K562 (cell line): ENCODE data around the gene MTA2. TPM values are rescaled to one million over a fixed set of nuclear protein-coding genes. Genes with fewer than 3 reads are reported as not detected.

Experiments used
- ADNP ChIP-seq: fragments of 200-800 bp; sonication (Bioruptor generic); IDR thresholded peaks from 2 replicates; pipeline ENCODE4 v1.6.1; 2016; ENCODE audit warnings: missing genetic modification characterization, missing compliant biosample characterization
- ATF7 ChIP-seq: fragments of 450-650 bp; IDR thresholded peaks from 2 replicates; pipeline ENCODE4 v1.7.1; 2014; ENCODE audit warnings: mild to moderate bottlenecking, moderate library complexity
- BRF1 ChIP-seq: IDR thresholded peaks from 3 replicates; pipeline ENCODE4 v1.6.1; 2011; ENCODE audit warnings: borderline replicate concordance, mild to moderate bottlenecking; ENCODE audit not compliant: insufficient read length; ENCODE audit errors: extremely low read depth
- CEBPB ChIP-seq: fragments of 450-650 bp; IDR thresholded peaks from 2 replicates; pipeline ENCODE4 v1.6.1; 2016; ENCODE audit warnings: missing genetic modification characterization, missing compliant biosample characterization
- CXXC5 ChIP-seq: fragments of 250-450 bp; sonication (Bioruptor Pico); IDR thresholded peaks from 2 replicates; pipeline ENCODE4 v1.8.0; 2022; ENCODE audit warnings: inconsistent platforms, mild to moderate bottlenecking, moderate library complexity
- GABPB1 ChIP-seq: sonication (generic); formaldehyde crosslinking; IDR thresholded peaks from 2 replicates; pipeline ENCODE4 v1.8.0; 2022; ENCODE audit warnings: mild to moderate bottlenecking, missing genetic modification reagents
- HMGN3 ChIP-seq: IDR thresholded peaks from 2 replicates; pipeline ENCODE4 v1.6.1; 2011; ENCODE audit warnings: borderline replicate concordance, low read depth, mild to moderate bottlenecking, mixed read lengths, low read length; ENCODE audit not compliant: insufficient read length; ENCODE audit errors: extremely low read depth
- HMGXB4 ChIP-seq: sonication (generic); formaldehyde crosslinking; IDR thresholded peaks from 2 replicates; pipeline ENCODE4 v1.8.1; 2023; ENCODE audit warnings: mild to moderate bottlenecking, missing genetic modification reagents
- MCM2 ChIP-seq: fragments of 450-650 bp; IDR thresholded peaks from 2 replicates; pipeline ENCODE4 v1.6.1; 2017; ENCODE audit warnings: low read depth, mild to moderate bottlenecking
- NCOA6 ChIP-seq: fragments of 450-650 bp; IDR thresholded peaks from 2 replicates; pipeline ENCODE4 v1.6.1; 2017; ENCODE audit warnings: mild to moderate bottlenecking
- NFATC3 ChIP-seq: fragments of 450-650 bp; IDR thresholded peaks from 2 replicates; pipeline ENCODE4 v1.6.1; 2017; ENCODE audit warnings: mild to moderate bottlenecking
- NKRF ChIP-seq: fragments of 450-650 bp; IDR thresholded peaks from 2 replicates; pipeline ENCODE4 v1.6.1; 2016; ENCODE audit warnings: borderline replicate concordance
- NONO ChIP-seq, 2 experiments: fragments of 200-400 bp in 1 of 2; fragments of 450-650 bp in 1 of 2; formaldehyde crosslinking in 1 of 2; IDR thresholded peaks; 2 replicates each; pipeline ENCODE4 v1.6.1; 2017; ENCODE audit warnings: low read depth in 2 of 2, mild to moderate bottlenecking in 2 of 2, moderate library complexity in 2 of 2, low read length in 1 of 2
- POLR2G ChIP-seq: fragments of 200-400 bp; formaldehyde crosslinking; IDR thresholded peaks from 2 replicates; pipeline ENCODE4 v1.6.1; 2017; ENCODE audit warnings: low read depth, mild to moderate bottlenecking, antibody characterized with exemption, low read length, moderate library complexity
- RBM25 ChIP-seq: fragments of 200-400 bp; formaldehyde crosslinking; IDR thresholded peaks from 2 replicates; pipeline ENCODE4 v1.6.1; 2018; ENCODE audit warnings: low read length, low read depth, moderate library complexity; ENCODE audit not compliant: severe bottlenecking
- SMAD4 ChIP-seq: fragments of 250-450 bp; sonication (Bioruptor Pico); conservative IDR thresholded peaks from 2 replicates; pipeline ENCODE4 v1.8.0; 2021; ENCODE audit warnings: inconsistent platforms, mild to moderate bottlenecking, moderate library complexity
- TBP ChIP-seq: optimal IDR thresholded peaks from 2 replicates; pipeline ENCODE3; 2011; ENCODE audit warnings: low read depth, low read length, improper control_type of control experiment
- ZBED1 ChIP-seq: IDR thresholded peaks from 2 replicates; pipeline ENCODE4 v1.6.1; 2014
- ZBTB7A ChIP-seq: IDR thresholded peaks from 2 replicates; pipeline ENCODE4 v1.6.1; 2011; ENCODE audit warnings: low read depth, mild to moderate bottlenecking, low read length, moderate library complexity, borderline replicate concordance; ENCODE audit not compliant: control insufficient read depth
- ZNF778 ChIP-seq: fragments of 450-650 bp; formaldehyde crosslinking; IDR thresholded peaks from 2 replicates; pipeline ENCODE4 v1.4.0; 2020; ENCODE audit warnings: mild to moderate bottlenecking, moderate library complexity
- polyA plus RNA-seq, 8 experiments: library from polyadenylated mRNA; depleted of rRNA in 4 of 8; stranded (reverse) in 5 of 8; unstranded in 3 of 8; fragments of >200 nt; fragmentation: Nextera tagmentation in 2 of 8; fragmentation: Illumina TruSeq in 1 of 8; extraction: Ambion mirVana in 2 of 8; extraction: Trizol in 1 of 8; gene quantifications; 2 replicates each; pipeline versions ENCODE4 v1.2.1 to v1.2.3, GENCODE V29; 2011 to 2014; ENCODE audit warnings: inconsistent platforms in 1 of 8, missing spikeins in 1 of 8
- total RNA-seq, 7 experiments: library from RNA; depleted of rRNA in 6 of 7; stranded (reverse); fragments of >200 nt in 6 of 7; fragmentation: Illumina TruSeq in 2 of 7; extraction: Trizol in 2 of 7; gene quantifications; 2 replicates each; pipeline versions ENCODE4 v1.2.1 to v1.2.3, GENCODE V29; 2011 to 2021; ENCODE audit warnings: low replicate concordance in 1 of 7
- TF ChIP-seq, protein P1 (sequence below): fragments of 250-450 bp; sonication (Bioruptor Pico); IDR thresholded peaks from 2 replicates; pipeline ENCODE4 v1.5.0; 2020; ENCODE audit warnings: mild to moderate bottlenecking
- TF ChIP-seq, protein P2 (sequence below): fragments of 250-450 bp; sonication (Bioruptor Pico); IDR thresholded peaks from 2 replicates; pipeline ENCODE4 v1.8.0; 2022; ENCODE audit warnings: moderate library complexity, mild to moderate bottlenecking, inconsistent platforms

MTA2 gene
- total and polyA plus RNA-seq, 9 of the 15 experiments (the other 6 are each of a cell fraction or from before 2014, with no cell fraction given): 6.2 to 220 (median 172) TPM

- TF ChIP-seq ZBTB7A: peak; percentile 94
- TF ChIP-seq HMGN3: peak; percentile 76
- peak; percentile 75 for TF ChIP-seq SMAD4 (CRISPR knock-in tag)
- TF ChIP-seq ZBED1: no peak
- no peak for TF ChIP-seq BRF1
- TF ChIP-seq, protein P1, sequence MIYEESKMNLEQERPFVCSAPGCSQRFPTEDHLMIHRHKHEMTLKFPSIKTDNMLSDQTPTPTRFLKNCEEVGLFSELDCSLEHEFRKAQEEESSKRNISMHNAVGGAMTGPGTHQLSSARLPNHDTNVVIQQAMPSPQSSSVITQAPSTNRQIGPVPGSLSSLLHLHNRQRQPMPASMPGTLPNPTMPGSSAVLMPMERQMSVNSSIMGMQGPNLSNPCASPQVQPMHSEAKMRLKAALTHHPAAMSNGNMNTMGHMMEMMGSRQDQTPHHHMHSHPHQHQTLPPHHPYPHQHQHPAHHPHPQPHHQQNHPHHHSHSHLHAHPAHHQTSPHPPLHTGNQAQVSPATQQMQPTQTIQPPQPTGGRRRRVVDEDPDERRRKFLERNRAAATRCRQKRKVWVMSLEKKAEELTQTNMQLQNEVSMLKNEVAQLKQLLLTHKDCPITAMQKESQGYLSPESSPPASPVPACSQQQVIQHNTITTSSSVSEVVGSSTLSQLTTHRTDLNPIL (CRISPR knock-in tag): no peak
- TF ChIP-seq HMGXB4 (CRISPR knock-in tag): peak; percentile 76; the same call in 1 of the 2 replicates
- TF ChIP-seq ADNP (tag): peak; percentile 83
- TF ChIP-seq NFATC3: no peak
- peak; percentile 35 for TF ChIP-seq RBM25
- 0 out of 4 replicates have a peak, but pooled peaks of 1 of the 2 experiments have one; percentile 16 for TF ChIP-seq NONO (IDR thresholded peaks at IDR 0.05; ENCODE audit: low read depth in 2 of 2, low read length in 1 of 2)
- no peak for TF ChIP-seq ZNF778 (CRISPR knock-in tag)
- TF ChIP-seq TBP: no peak
- no peak for TF ChIP-seq MCM2
- TF ChIP-seq CXXC5: peak; percentile 77
- TF ChIP-seq NKRF: no peak
- TF ChIP-seq GABPB1: peak; percentile 53
- peak; percentile 12; the same call in 1 of the 2 replicates for TF ChIP-seq ATF7
- TF ChIP-seq POLR2G: peak; percentile 58; the same call in 1 of the 2 replicates
- no peak for TF ChIP-seq CEBPB (tag)
- TF ChIP-seq, protein P2, sequence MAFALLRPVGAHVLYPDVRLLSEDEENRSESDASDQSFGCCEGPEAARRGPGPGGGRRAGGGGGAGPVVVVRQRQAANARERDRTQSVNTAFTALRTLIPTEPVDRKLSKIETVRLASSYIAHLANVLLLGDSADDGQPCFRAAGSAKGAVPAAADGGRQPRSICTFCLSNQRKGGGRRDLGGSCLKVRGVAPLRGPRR (CRISPR knock-in tag): no peak
- TF ChIP-seq NCOA6: peak; percentile 81
These were observed 11.0 kb upstream of the MTA2 start, which contains the start of the genes EML3 and ROM1 (continued) for GRCh38 chr11:62612366-62613290.
